Right renal cortex interstitium (tissue), 3 donors: ENCODE results near the gene PTS. TPM values are rescaled to one million over a fixed set of nuclear protein-coding genes. Genes with fewer than 3 reads are reported as not detected.

Source experiments
- polyA plus RNA-seq, 3 donors: library from polyadenylated mRNA; unstranded; fragments of 120-200 nt; gene quantifications; one replicate each; pipeline ENCODE4 v1.2.1, GENCODE V29; 2013; ENCODE audit not compliant: insufficient read length in 3 of 3

Gene PTS
- polyA plus RNA-seq, 3 donors = 44.6 to 50.9 (median 48.1) TPM

Other genes with a start within 250 kb of the PTS start
- 10 to 100 TPM; 51.7 to 57.5 (median 52.8) TPM for gene DLAT, start 201.0 kb upstream of the PTS start, polyA plus RNA-seq
- gene PIH1D2, start 152.4 kb upstream of the PTS start, polyA plus RNA-seq = 10 to 100 TPM in 2 of 3 donors, 1 to 10 TPM in 1; 9.7 to 11.8 (median 10.8) TPM
- 10 to 100 TPM; 59.2 to 69.5 (median 60.9) TPM for gene NKAPD1, start 152.1 kb upstream of the PTS start, polyA plus RNA-seq
- gene TIMM8B, start 139.7 kb upstream of the PTS start, polyA plus RNA-seq = 10 to 100 TPM; 73.5 to 88.0 (median 83.7) TPM
- gene SDHD, start 139.6 kb upstream of the PTS start, polyA plus RNA-seq = 100 to 1,000 TPM; 195 to 225 (median 199) TPM
- 1 to 10 TPM; 6.2 to 9.5 (median 9.3) TPM for gene IL18, start 62.3 kb upstream of the PTS start, polyA plus RNA-seq
- under 1 TPM in 1 of 3 donors, not detected in 2; 0.11 TPM for gene TEX12, start 59.1 kb upstream of the PTS start, polyA plus RNA-seq
- 1 to 10 TPM; 2.5 to 3.1 (median 2.6) TPM for gene BCO2, start 50.9 kb upstream of the PTS start, polyA plus RNA-seq
- not detected for gene PLET1, start 34.4 kb downstream of the PTS start, polyA plus RNA-seq